Suppressor macrophage (primary cell): ENCODE measurements around the gene C5orf34.
"Not testable (repeated sequence)": the region's sequence is repeated elsewhere in the genome, so short reads cannot be mapped to it uniquely, and the experiment has no call there.

Experiments used
- DNase-seq, 4 experiments: peaks; one replicate each; pipeline ENCODE4 v3.0.0-alpha.2; 2020 to 2022

C5orf34 gene

GRCh38 chr5:43514471-43514815 lies 505 bp downstream of the C5orf34 start:
- DNase-seq = no peak

- DNase-seq = no peak
Measured at GRCh38 chr5:43514025-43514424, 923 bp downstream of the C5orf34 start.

- not testable (repeated sequence) for DNase-seq
Measured at GRCh38 chr5:43511062-43511461, 3.9 kb downstream of the C5orf34 start.

- peak; percentile 32 to 65 (median 48) for DNase-seq
Measured at GRCh38 chr5:43498581-43498980, 16.4 kb downstream of the C5orf34 start.

DNA sequence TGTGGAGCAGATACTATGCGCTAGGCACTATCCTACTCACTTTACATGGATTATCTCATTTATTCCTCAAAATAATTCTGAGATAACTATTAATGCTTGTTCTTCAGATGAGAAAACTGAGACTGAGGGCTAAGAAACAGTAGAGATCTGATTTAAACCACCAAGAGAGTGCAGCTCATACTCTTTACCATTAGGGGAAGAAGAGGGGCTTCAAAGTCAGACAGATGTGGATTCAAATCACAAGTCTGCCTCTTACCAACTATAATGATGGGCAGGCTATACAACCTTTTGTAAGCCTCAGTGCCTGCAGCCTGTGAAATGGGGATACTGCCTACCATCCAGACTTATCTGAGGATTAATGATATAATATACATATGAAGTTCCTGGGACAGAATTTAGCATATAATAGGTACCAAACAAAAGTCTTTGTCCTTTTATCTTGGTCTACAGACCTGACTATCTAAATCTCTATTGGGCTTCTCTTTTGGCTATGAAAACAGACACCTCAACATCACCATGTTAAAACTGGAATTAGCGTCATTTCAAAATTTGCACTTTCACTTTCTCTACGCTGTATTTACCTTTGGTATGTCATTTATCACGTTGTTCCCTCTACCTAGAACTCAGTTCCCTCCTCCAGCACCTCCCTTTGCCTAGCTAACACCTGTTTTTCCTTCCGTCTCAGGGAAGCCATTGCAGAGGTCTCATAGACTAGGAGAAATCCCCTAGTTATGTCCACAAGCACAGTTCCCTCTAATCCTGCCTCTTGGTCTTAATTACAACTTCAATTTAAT lies 17.4 kb downstream of the C5orf34 start:
- no peak for DNase-seq

DNA sequence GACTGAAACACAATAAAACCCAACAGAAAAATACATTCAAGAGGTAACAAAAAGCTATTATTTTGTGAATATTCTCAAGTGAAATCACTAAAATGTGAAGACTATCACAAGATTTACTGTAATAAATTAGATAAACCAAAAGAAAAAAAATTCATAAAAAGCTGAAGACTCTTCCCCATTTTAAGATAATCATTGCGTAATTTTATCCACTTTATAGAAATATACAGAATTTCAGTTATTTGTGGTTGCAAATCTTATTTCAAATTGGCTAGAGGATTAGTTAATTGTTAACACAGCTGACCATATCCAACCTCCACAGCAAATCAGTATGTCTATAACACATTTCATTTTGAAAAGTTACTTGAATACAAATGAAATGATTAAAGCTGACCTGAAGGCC lies 23.6 kb downstream of the C5orf34 start:
- DNase-seq = no peak

- no peak for DNase-seq
Measured at GRCh38 chr5:43486353-43486752, 28.6 kb downstream of the C5orf34 start.

- DNase-seq = peak in 2 of 4 experiments; percentile 11 to 14
Measured at GRCh38 chr5:43485406-43485805, 29.5 kb downstream of the C5orf34 start.

DNA sequence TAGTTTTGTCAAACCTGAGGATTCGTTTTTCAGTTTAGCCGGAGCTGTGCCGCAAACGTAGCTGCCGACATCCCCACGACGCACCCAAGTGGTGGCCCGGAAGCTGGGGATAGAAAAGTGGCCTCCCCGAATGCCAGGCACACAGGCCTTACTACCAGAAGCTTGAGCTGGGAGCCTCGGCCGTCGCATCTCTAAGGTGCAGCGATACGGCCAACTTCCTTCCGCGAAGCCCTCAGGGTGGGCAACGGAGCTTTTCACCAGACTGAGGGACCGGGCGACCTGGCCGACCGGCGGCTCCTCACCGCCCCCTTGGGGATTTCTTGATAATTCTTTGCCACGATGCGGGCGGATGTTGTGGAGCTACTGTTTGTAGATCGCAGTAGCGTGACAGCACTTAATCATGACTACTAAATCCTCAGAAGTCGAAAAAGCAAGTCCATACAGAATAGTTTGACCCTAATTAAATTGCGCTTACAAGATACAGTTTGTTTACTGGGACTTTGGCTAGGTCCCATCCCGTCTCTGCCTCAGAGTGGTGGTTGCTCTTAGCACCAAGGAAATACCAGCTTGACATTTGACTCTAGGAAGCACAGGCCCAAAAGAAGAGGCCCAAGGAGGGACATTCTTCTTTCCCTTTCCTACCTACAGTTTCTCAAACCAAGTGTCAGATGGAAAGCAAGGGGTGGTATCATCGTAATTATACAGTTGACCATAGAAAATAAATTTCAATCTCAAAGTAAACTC lies 30.7 kb downstream of the C5orf34 start:
- peak; percentile 86 to 92 (median 90) for DNase-seq

DNA sequence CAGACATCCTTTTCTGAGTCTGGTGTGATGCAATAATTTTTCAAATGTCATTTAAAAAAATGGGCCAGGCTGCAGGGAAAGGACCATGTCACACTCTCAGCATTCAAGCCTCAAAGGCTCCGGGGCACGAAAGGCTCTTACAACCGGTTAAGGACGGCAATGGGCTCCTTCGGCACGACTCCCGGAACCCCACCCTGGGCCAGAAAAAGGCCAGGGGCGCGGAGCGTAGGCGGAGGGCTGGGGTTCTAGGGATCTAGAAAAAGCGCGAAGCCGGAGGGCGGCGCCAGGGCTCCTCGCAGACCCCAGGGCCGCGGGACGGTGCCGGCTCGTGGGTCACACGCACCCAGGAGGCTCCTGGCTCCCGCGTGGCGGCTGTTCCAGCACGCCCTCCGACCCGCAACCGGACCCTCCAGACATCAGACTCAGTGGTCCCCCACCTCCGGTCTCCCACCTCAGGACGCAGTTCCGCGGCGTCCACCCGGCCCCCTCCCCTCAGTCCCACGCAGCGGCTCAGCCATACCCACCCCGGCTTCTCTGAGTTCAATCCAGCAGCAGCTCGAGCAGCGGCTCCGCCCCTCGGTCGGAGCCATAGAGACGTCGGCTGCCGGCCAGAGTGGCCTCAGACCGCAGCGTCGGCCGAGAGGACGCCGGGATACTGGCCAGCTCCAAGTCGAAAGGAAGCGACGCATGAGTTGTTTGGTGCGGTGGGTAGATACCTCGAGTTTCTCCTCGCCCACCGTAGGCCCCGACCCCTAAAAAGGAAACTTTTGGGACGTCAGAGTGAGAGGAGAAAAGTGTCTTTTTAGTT lies 31.4 kb downstream of the C5orf34 start, which contains the start of gene TMEM267:
Gene TMEM267, minus strand, starts transcription at position 568 of the 808 bp plus-strand sequence. CDS start 29,896 bp downstream, outside the sequence.
- peak; percentile 94 to 97 (median 96) for DNase-seq

DNA sequence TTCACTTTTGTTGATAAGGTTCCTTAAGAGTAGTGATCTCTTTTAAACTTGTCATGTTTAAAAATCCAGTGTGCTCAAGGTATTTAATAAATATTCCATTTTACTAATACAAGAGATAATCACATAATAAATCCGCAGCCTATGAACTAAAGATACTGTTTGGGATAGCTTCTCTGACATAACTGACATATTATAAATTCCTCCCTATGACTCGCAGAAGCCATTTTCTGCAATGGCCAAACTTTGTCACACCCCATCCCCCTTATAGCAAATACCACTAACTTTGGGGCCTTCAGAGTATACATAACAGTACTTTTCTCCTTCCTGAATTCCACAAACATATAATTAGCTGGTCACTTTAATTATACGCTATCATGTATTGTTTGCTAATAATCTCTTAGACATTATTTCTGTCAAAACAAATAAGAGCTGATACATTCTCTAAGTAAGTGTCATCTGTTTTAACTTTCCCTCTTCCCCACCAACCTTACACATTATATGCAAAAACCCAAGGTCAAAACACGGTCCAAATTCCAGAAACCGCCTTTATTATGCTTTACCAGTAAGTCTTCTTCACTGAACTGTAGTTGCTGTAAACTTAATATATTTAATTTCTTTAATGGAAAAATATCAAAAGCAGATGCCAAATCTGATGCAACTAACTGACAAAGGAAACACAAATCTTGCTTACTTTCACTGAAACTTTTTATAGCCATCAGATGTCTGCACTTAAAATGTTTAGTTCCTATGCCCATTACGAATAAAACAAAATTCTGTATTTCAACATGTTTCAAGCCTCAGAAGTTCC lies 32.3 kb downstream of the C5orf34 start:
- no peak for DNase-seq

- DNase-seq = no peak
Measured at GRCh38 chr5:43469671-43470391, 45.1 kb downstream of the C5orf34 start.

DNA sequence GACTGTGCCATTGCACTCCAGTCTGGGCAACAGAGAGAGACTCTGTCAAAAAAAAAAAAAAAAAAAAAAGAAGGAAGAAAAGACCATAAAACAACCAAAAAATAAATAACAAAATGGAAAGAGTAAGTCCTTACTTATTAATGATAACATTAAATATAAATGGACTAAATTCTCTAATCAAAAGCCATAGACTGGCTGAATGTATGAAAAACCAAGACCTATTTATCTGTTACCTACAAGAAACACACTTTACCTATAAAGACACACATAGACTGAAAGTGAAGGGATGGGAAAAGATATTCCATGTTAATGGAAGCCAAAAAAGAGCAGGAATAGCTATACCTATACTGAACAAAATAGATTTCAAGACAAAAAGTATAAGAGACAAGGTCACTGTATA lies 47.8 kb downstream of the C5orf34 start:
- DNase-seq = no peak

GRCh38 chr5:43465455-43465854 lies 49.5 kb downstream of the C5orf34 start:
- DNase-seq = not testable (repeated sequence)

DNA sequence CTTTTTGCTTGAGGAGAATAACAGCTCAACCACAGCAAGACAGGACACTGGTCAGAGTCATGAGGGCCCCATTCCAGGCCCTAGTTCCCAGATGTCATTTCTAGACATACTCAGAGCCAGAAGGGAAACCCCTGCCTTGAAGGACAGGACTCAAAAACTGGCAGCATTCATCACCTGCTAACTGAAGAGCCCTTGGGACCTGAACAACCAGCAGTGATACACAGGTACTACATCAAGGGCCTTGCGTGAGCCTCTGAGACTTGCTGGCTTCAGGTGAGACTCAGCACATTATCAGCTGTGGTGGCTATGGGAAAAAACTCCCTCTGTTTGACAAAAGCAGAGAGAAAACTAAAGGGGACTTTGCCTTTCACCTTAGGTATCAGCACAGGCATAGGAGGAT lies 53.9 kb downstream of the C5orf34 start:
- no peak for DNase-seq

DNA sequence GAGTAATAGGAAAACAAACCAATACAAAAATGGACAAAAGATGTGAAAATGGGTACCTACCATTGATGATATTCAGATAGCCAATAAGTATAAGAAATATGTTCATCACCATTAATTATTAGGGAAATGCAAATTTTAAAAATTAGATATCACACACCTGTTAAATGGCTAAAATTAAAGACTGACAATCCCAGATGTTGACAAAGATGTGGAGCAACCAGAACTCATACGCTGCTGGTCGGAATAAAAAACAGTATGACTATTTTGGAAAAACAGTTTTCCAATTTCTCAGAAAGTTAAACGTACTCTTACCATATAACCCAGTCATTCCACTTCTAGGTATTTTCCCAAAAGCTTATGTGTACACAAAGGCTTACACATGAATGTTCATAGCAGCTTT lies 58.4 kb downstream of the C5orf34 start:
- DNase-seq = no peak

- DNase-seq = not testable (repeated sequence)
Measured at GRCh38 chr5:43441575-43441974, 73.4 kb downstream of the C5orf34 start.

- DNase-seq = no peak
Measured at GRCh38 chr5:43437062-43437660, 77.8 kb downstream of the C5orf34 start.
